Right kidney (tissue), 1 donor: ENCODE measurements around the gene NPIPA1.
"Not testable (repeated sequence)": the region's sequence is repeated elsewhere in the genome, so short reads cannot be mapped to it uniquely, and the experiment has no call there.

ENCODE experiments used
- DNase-seq: peaks from one replicate; pipeline ENCODE4 v3.0.0-alpha.2; 2016

The NPIPA1 gene

GRCh38 chr16:14976971-14977736 is 39.9 kb downstream of the NPIPA1 start:
- not testable (repeated sequence) for DNase-seq

GRCh38 chr16:14978281-14978680 is 41.0 kb downstream of the NPIPA1 start:
- not testable (repeated sequence) for DNase-seq

- not testable (repeated sequence) for DNase-seq
These were observed 41.7 kb downstream of the NPIPA1 start for GRCh38 chr16:14978908-14979307.

DNA sequence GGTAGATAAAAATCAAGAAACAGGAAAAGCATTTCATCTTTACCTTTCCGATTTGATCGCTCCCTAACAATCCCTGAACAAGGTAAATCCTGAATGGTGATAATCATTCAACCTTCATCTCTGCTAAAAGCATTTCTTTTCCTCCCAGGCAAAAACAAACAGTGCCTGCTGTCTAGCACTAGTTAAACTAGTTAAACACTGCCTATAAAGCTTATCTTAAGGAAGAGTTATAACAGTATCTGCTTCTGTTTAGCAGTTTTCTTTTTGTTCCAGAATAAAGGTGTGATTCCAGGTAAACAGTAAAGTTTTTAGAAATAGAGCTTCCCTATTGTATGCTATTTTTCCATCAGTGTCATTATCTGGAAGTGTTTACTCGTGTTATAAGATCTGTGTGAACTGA is 44.0 kb downstream of the NPIPA1 start:
- not testable (repeated sequence) for DNase-seq

GRCh38 chr16:14982521-14982920 is 45.3 kb downstream of the NPIPA1 start:
- not testable (repeated sequence) for DNase-seq

- not testable (repeated sequence) for DNase-seq
These were observed 50.8 kb downstream of the NPIPA1 start for GRCh38 chr16:14988092-14988491.

DNA sequence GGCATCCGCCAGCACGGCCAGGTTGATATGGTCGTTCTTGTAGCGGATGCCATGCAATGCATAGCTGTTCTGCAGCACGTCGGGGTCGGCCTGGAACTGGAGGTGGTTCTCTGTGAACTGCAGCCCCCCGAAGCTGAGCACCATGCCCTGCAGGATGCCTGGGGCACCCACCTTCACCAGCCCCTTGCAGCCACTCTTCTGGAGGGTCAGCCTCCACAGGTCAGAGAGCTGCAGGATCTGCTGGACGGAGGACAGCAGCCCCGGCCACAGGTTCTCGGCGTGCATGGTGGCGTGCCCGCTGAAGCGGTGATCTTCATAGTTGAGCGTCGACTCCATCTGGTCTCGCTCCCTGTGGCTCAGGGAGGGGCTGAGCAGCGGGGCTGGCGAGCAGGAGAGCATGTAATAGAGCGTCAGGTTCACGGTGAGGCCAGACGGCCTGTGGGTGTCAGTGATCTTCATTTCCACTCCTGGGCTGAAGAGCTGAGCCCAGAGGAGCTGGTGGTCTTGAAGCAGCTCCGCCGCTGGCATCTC is 51.5 kb downstream of the NPIPA1 start:
- peak; percentile 29 for DNase-seq

DNA sequence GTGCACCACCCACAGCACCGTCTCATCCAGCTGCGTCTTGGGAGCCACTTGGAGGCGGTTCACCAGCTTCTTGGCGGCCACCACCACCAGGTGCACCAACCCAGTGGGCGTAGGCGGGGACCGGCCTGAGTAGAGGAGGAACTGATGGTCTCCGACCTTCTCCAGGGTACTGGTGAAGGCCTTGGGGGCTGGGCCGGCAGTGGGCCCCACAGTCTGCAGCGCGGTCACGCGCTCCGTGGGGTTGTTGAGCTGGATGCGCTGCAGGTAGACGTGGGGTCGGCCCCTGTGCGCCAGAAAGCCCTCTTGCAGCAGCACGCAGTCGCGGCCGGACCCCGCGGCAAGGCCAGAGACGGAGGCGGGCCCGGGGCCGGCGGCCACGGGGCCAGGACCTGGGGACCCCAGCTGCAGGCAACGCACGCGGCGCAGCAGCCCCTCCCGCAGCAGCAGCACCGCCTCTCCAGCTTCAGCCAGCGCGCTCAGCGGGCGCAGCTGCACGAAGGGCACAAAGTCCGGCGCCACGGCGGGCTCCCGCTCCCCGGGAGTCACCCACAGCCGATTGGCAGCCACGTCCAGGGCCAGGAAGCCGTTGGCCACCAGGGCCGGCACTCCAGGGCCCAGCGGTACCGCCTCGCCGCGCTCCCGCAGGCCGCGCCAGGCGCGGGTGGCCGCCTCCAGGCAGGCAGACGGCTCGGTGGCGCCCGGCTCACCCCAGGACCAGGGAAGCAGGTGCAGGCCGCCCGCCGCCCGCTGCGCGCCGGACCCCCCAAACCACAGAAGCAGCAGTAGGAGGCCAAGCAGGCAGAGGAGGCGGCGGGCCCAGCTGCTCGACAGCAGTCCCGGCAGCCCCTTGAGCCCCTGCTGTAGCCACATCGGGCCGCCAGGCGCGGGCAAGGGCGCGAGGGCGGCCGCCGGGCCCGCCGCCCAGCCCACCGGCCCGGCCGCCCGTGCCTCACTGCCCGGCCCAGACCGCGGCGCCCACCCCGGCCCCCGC is 52.3 kb downstream of the NPIPA1 start:
- peak; percentile 63 for DNase-seq

DNA sequence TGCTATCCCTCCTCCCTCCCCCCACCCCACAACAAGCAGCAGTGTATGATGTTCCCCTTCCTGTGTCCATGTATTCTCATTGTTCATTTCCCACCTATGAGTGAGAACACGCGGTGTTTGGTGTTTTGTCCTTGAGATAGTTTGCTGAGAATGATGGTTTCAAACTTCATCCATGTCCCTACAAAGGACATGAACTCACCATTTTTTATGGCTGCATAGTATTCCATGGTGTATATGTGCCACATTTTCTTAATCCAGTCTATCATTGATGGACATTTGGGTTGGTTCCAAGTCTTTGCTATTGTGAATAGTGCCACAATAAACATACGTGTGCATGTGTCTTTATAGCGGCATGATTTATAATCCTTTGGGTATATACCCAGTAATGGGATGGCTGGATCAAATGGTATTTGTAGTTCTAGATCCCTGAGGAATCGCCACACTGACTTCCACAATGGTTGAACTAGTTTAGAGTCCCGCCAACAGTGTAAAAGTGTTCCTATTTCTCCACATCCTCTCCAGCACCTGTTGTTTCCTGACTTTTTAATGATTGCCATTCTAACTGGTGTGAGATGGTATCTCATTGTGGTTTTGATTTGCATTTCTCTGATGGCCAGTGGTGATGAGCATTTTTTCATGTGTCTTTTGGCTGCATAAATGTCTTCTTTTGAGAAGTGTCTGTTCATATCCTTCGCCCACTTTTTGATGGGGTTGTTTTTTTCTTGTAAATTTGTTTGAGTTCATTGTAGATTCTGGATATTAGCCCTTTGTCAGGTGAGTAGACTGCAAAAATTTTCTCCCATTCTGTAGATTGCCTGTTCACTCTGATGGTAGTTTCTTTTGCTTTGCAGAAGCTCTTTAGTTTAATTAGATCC is 56.3 kb downstream of the NPIPA1 start:
- not testable (repeated sequence) for DNase-seq

DNA sequence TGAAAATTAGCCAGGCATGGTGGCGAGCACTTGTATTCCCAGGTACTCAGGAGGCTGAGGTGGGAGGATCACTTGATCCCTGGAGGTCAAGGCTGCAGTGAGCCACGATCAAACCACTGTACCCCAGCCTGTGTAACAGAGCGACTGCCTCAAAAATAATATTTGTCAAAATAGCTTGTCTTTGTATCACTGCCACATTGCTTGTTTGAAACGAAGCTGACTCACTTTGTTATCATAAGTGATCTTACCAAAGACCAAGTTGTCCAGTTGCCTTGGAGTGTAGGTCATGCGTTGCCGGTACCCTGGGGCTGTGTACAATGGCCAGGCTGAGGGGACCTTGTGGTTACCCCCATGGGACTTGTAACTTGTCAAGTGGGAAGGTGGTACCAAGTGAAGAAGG is 59.5 kb downstream of the NPIPA1 start:
- not testable (repeated sequence) for DNase-seq

- DNase-seq = not testable (repeated sequence)
These were observed 61.1 kb downstream of the NPIPA1 start for GRCh38 chr16:14998300-14998699.

GRCh38 chr16:14999845-15000244 is 62.6 kb downstream of the NPIPA1 start:
- not testable (repeated sequence) for DNase-seq
